Small intestine (tissue), 7 donors: Measurements from ENCODE around the gene TEAD1. TPM values are rescaled to one million over a fixed set of nuclear protein-coding genes. Genes with fewer than 3 reads are reported as not detected.

ENCODE experiments used
- DNase-seq, 2 donors: peaks; one replicate each; pipeline versions ENCODE4 v3.0.0 to v3.0.0-alpha.2; 2013
- FAIRE-seq: peaks from 2 replicates; lab custom pipeline; 2012; peaks lifted over from hg19 to GRCh38; lab: Jason Lieb, UNC
- H3K27ac ChIP-seq, 3 donors: one replicate each; pipeline ENCODE4 v1.5.1; 2013; ENCODE audit warnings: low read length in 2 of 3, mild to moderate bottlenecking in 2 of 3, control low read depth in 1 of 3, inconsistent platforms in 1 of 3, low read depth in 1 of 3, moderate library complexity in 1 of 3
- H3K27me3 ChIP-seq, 3 donors: one replicate each; pipeline ENCODE4 v1.6.1; 2013; ENCODE audit warnings: low read length in 3 of 3, inconsistent platforms in 1 of 3; ENCODE audit not compliant: control insufficient read depth in 3 of 3, insufficient read depth in 3 of 3
- H3K36me3 ChIP-seq, 3 donors: one replicate each; pipeline ENCODE4 v1.6.1; 2013; ENCODE audit warnings: low read length in 3 of 3, inconsistent platforms in 1 of 3, low read depth in 1 of 3, mild to moderate bottlenecking in 1 of 3, moderate library complexity in 1 of 3; ENCODE audit not compliant: control insufficient read depth in 3 of 3, insufficient read depth in 2 of 3
- H3K4me1 ChIP-seq, 3 donors: one replicate each; pipeline ENCODE4 v1.6.1; 2013; ENCODE audit warnings: low read length in 2 of 3, inconsistent platforms in 1 of 3, low read depth in 1 of 3, mild to moderate bottlenecking in 1 of 3, moderate library complexity in 1 of 3; ENCODE audit not compliant: control insufficient read depth in 3 of 3, insufficient read depth in 2 of 3
- H3K4me3 ChIP-seq, 3 donors: one replicate each; pipeline ENCODE4 v1.5.1; 2013; ENCODE audit warnings: low read length in 3 of 3, control low read depth in 1 of 3, inconsistent platforms in 1 of 3, low read depth in 1 of 3, mild to moderate bottlenecking in 1 of 3, moderate library complexity in 1 of 3
- H3K9me3 ChIP-seq, 2 donors: one replicate each; pipeline ENCODE4 v1.6.1; 2013; ENCODE audit warnings: low read depth in 1 of 2, low read length in 1 of 2; ENCODE audit not compliant: control insufficient read depth in 2 of 2, insufficient read depth in 1 of 2
- WGBS, 3 donors: extraction: QIAGEN DNeasy Blood & Tissue Kit; methylation state at CpG; one replicate each; pipeline ENCODE4 v1.1.7; 2013; 5-methylcytosine and 5-hydroxymethylcytosine counted together
- polyA plus RNA-seq, 4 donors: library from polyadenylated mRNA; stranded (reverse) in 3 of 4; unstranded in 1 of 4; fragments of 200-250 nt in 3 of 4; fragments of 120-200 nt in 1 of 4; gene quantifications; one replicate each; pipeline versions ENCODE4 v1.2.1 to v1.2.3, GENCODE V29; 2013
- donor health status: healthy with polysubstance abuse.
- donor health status: control.
- donor health status: control.
- donor health status: Bipolar disorder and iron deficiency.
- donor health status: healthy.

The TEAD1 gene
- polyA plus RNA-seq, 4 donors: 3.2 to 29.3 (median 7.6) TPM

GRCh38 chr11:12886508-12886907 lies 212.3 kb downstream of the TEAD1 start:
- FAIRE-seq (no peak), DNase-seq (no peak)
- H3K27ac ChIP-seq: no peak overlapping the region
- H3K4me3 ChIP-seq: no peak overlapping the region
- peaks cover 0 to 5% (median 0%) of the 10 kb centered on the region in 3 donors for H3K4me1 ChIP-seq
- peaks cover 0 to 37% (median 3%) of the 10 kb centered on the region in 3 donors for H3K36me3 ChIP-seq
- H3K9me3 ChIP-seq: no peaks in the 10 kb centered on the region
- no peaks in the 10 kb centered on the region for H3K27me3 ChIP-seq

- FAIRE-seq (no peak), DNase-seq (peak; percentile 83 to 89)
- H3K27ac ChIP-seq: no peak overlapping the region
- no peaks in the 10 kb centered on the region for H3K27me3 ChIP-seq
- peaks cover 0 to 5% (median 0%) of the 10 kb centered on the region in 3 donors for H3K4me1 ChIP-seq
- peaks cover 0 to 37% (median 0%) of the 10 kb centered on the region in 3 donors for H3K36me3 ChIP-seq
- no peak overlapping the region for H3K4me3 ChIP-seq
- 7 to 11% (median 10%) methylated on average over 6 of the region's 6 CpGs for WGBS, 3 donors
- no peaks in the 10 kb centered on the region for H3K9me3 ChIP-seq
These were observed 214.4 kb downstream of the TEAD1 start for GRCh38 chr11:12888525-12889158.

GRCh38 chr11:12889243-12889642 lies 215.0 kb downstream of the TEAD1 start:
- Histone ChIP-seq H3K36me3 (peaks cover 0 to 34% (median 0%) of the 10 kb centered on the region in 3 donors), H3K27me3 (no peaks in the 10 kb centered on the region), H3K27ac (no peak overlapping the region), H3K4me1 (peaks cover 0 to 7% (median 0%) of the 10 kb centered on the region in 3 donors), H3K9me3 (no peaks in the 10 kb centered on the region), H3K4me3 (no peak overlapping the region)
- WGBS, 3 donors: 49 to 63% (median 55%) methylated on average over 5 of the region's 5 CpGs
- DNase-seq (no peak), FAIRE-seq (no peak)

GRCh38 chr11:12890476-12890875 lies 216.3 kb downstream of the TEAD1 start:
- Histone ChIP-seq H3K27me3 (no peaks in the 10 kb centered on the region), H3K9me3 (no peaks in the 10 kb centered on the region), H3K36me3 (peaks cover 0 to 32% (median 0%) of the 10 kb centered on the region in 3 donors), H3K4me1 (peaks cover 0 to 7% (median 0%) of the 10 kb centered on the region in 3 donors), H3K27ac (no peak overlapping the region), H3K4me3 (no peak overlapping the region)
- no peak for DNase-seq
- FAIRE-seq: no peak
- WGBS, 3 donors: 74 to 92% (median 81%) methylated on average over 5 of the region's 5 CpGs

- WGBS, 3 donors: 57 to 61% (median 58%) methylated on average over 12 of the region's 12 CpGs
- Histone ChIP-seq H3K36me3 (peaks cover 0 to 32% (median 0%) of the 10 kb centered on the region in 3 donors), H3K4me3 (no peak overlapping the region), H3K4me1 (peaks cover 0 to 5% (median 0%) of the 10 kb centered on the region in 3 donors), H3K9me3 (no peaks in the 10 kb centered on the region), H3K27ac (no peak overlapping the region), H3K27me3 (no peaks in the 10 kb centered on the region)
- DNase-seq (peak; percentile 39 to 60), FAIRE-seq (no peak)
These were observed 219.8 kb downstream of the TEAD1 start for GRCh38 chr11:12893787-12894672.

- Histone ChIP-seq H3K36me3 (peaks cover 0 to 31% (median 0%) of the 10 kb centered on the region in 3 donors), H3K27me3 (no peaks in the 10 kb centered on the region), H3K27ac (no peak overlapping the region), H3K4me1 (peaks cover 0 to 2% (median 0%) of the 10 kb centered on the region in 3 donors), H3K4me3 (no peak overlapping the region), H3K9me3 (no peaks in the 10 kb centered on the region)
- FAIRE-seq (no peak), DNase-seq (no peak)
These were observed 223.2 kb downstream of the TEAD1 start for GRCh38 chr11:12897390-12897789.

GRCh38 chr11:12897867-12898266 lies 223.6 kb downstream of the TEAD1 start:
- H3K9me3 ChIP-seq: no peaks in the 10 kb centered on the region
- no peak for DNase-seq
- peaks cover 0 to 31% (median 0%) of the 10 kb centered on the region in 3 donors for H3K36me3 ChIP-seq
- H3K27me3 ChIP-seq: no peaks in the 10 kb centered on the region
- FAIRE-seq: no peak
- 60 to 72% (median 63%) methylated on average over 3 of the region's 3 CpGs for WGBS, 3 donors
- H3K27ac ChIP-seq: no peak overlapping the region
- peaks cover 0 to 2% (median 0%) of the 10 kb centered on the region in 3 donors for H3K4me1 ChIP-seq
- H3K4me3 ChIP-seq: no peak overlapping the region

GRCh38 chr11:12900496-12900895 lies 226.3 kb downstream of the TEAD1 start:
- Histone ChIP-seq H3K4me1 (no peaks in the 10 kb centered on the region), H3K27ac (no peak overlapping the region), H3K4me3 (no peak overlapping the region), H3K27me3 (no peaks in the 10 kb centered on the region), H3K9me3 (no peaks in the 10 kb centered on the region), H3K36me3 (peaks cover 0 to 24% (median 0%) of the 10 kb centered on the region in 3 donors)
- FAIRE-seq (no peak), DNase-seq (peak; percentile 23 to 46)
- 66 to 92% (median 87%) methylated on average over 2 of the region's 2 CpGs for WGBS, 3 donors
